AG04449 (cell line): ENCODE data around the gene C16orf74.

Experiments used
- CTCF ChIA-PET: fragments of 350-600 bp; formaldehyde crosslinking; extraction: SDS; loops from one replicate; lab custom pipeline; 2021; ENCODE audit warnings: antibody characterized with exemption; lab: Yijun Ruan, JAX
- POLR2A ChIA-PET: fragments of 400-600, 350-600 bp; formaldehyde crosslinking; extraction: SDS; loops from one replicate; lab custom pipeline; 2020; ENCODE audit warnings: antibody characterized with exemption, inconsistent platforms; lab: Yijun Ruan, JAX
- DNase-seq: peaks from one replicate; pipeline ENCODE4 v3.0.0-alpha.2; 2010; ENCODE audit warnings: low read depth, low spot score
- H3K4me3 ChIP-seq: 2 replicates; pipeline ENCODE4 v1.5.1; 2011; ENCODE audit warnings: low read depth, mild to moderate bottlenecking, control low read depth, low read length
- TF ChIP-seq, protein P1 (sequence below): IDR thresholded peaks from one replicate; pipeline ENCODE4 v1.5.1; 2011; ENCODE audit warnings: mild to moderate bottlenecking, moderate library complexity, low read length, control low read depth, inconsistent platforms; ENCODE audit not compliant: insufficient read depth; ENCODE audit errors: missing control alignments

Gene C16orf74

DNA sequence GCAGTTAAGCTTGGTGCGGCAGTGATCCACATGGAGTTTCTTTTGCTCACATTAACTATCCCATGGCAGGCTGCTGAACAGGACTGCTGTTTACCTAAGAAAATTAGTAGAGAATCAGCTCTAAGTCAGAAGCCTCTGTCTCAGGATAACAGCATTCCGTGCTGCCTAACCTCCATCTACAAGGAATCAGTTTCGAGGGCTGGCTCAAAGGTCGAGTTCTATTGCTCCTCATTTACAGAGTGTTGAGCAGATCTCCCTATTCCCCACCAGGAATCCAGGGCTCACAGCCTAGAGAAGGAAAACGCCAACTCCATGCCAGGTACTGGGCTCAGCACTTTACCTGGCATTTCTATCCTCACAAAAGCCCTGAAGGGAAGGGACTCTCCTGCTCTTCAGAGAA is 72.1 kb downstream of the C16orf74 start:
- DNase-seq = no peak
- TF ChIP-seq, protein P1, sequence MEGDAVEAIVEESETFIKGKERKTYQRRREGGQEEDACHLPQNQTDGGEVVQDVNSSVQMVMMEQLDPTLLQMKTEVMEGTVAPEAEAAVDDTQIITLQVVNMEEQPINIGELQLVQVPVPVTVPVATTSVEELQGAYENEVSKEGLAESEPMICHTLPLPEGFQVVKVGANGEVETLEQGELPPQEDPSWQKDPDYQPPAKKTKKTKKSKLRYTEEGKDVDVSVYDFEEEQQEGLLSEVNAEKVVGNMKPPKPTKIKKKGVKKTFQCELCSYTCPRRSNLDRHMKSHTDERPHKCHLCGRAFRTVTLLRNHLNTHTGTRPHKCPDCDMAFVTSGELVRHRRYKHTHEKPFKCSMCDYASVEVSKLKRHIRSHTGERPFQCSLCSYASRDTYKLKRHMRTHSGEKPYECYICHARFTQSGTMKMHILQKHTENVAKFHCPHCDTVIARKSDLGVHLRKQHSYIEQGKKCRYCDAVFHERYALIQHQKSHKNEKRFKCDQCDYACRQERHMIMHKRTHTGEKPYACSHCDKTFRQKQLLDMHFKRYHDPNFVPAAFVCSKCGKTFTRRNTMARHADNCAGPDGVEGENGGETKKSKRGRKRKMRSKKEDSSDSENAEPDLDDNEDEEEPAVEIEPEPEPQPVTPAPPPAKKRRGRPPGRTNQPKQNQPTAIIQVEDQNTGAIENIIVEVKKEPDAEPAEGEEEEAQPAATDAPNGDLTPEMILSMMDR = no peak
- ChIA-PET CTCF (interaction anchor here (1.4 to 17.4 kb wide), 3 partner anchors 19 to 63 kb away, joined by 4 to 220 read pairs (median 145); no protein-coding TSS in a partner anchor), POLR2A (no interaction called here)
- H3K4me3 ChIP-seq = no peak overlapping the region

DNA sequence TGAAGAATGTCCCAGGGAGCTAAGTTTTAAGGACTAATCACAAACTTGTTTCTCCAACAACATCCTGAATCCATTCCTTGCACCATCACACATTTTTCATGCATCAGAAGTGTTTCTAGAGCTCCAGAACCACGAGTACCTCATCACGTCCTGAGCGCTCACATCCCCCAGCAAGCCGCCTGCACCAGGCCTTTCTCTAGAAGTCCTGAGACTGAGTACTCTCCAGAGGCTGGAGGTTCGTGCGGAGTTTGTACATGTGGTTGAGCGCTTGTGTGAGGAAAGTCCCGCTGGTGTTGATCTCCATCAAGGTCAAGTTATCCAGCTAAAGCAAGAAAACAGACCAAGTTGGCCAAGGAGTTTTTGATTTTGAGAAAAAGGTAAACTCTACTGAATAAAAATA is 72.9 kb downstream of the C16orf74 start:
- no peak overlapping the region for H3K4me3 ChIP-seq
- CTCF ChIA-PET = interaction anchor here (1.4 to 17.4 kb wide), 3 partner anchors 18 to 62 kb away, joined by 4 to 220 read pairs (median 145); no protein-coding TSS in a partner anchor
- POLR2A ChIA-PET = no interaction called here
- DNase-seq = no peak
- TF ChIP-seq, protein P1 = no peak

DNA sequence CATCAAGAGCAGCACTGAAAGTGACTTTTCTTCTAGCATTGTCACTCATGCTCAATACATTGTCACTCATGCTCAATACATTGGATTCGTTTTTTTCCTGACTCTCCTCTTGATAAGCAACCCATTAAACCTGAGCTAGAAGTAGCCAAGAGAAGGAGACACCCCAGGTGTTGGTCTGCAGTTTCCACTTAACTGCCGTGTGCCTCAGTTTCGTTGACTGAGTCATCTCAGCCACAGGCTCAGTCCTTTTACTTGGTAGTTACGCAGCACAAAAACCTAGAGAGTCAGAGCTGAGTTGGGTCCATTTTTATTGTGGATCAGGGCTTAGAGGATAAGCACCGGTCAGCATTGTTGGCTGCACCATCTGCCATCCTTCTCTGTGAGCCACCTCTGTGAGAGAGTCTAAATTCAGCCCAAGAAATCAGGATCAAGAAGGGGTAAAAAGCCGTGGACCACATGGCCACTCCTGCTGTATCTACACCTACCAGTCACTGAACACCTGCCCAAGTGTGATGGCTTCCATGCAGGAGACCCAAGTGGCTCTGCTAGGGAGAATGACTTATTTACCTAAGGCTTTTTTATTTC is 73.4 kb downstream of the C16orf74 start:
- no peak for DNase-seq
- CTCF ChIA-PET = interaction anchor here (1.4 to 17.4 kb wide), 3 partner anchors 17 to 62 kb away, joined by 4 to 220 read pairs (median 145); no protein-coding TSS in a partner anchor
- POLR2A ChIA-PET = no interaction called here
- TF ChIP-seq, protein P1 = no peak
- H3K4me3 ChIP-seq = no peak overlapping the region

DNA sequence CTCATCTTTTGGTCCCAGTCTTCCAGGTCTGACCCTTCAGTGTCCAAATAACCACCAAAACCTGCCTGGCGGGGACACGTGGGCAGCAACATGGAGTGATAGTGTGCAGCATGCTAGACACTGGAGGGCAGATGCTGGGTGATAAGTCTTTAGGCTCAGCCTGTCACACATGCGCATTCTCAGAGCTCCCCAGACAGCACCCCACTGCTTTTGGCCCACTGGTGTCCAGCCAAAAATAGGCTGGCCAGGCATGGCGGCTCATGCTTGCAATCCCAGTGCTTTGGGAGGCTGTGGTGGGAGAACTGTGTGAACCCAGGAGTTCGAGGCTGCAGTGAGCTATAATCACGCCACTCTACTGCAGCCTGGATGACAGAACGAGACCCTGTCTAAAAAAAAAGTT is 74.4 kb downstream of the C16orf74 start:
- no peak overlapping the region for H3K4me3 ChIP-seq
- TF ChIP-seq, protein P1 = no peak
- CTCF ChIA-PET = interaction anchor here (0.9 to 17.4 kb wide), 10 partner anchors 8 to 562 kb away, joined by 3 to 220 read pairs (median 4); partner anchors contain the start of gene GINS2
- POLR2A ChIA-PET = no interaction called here
- DNase-seq = no peak

DNA sequence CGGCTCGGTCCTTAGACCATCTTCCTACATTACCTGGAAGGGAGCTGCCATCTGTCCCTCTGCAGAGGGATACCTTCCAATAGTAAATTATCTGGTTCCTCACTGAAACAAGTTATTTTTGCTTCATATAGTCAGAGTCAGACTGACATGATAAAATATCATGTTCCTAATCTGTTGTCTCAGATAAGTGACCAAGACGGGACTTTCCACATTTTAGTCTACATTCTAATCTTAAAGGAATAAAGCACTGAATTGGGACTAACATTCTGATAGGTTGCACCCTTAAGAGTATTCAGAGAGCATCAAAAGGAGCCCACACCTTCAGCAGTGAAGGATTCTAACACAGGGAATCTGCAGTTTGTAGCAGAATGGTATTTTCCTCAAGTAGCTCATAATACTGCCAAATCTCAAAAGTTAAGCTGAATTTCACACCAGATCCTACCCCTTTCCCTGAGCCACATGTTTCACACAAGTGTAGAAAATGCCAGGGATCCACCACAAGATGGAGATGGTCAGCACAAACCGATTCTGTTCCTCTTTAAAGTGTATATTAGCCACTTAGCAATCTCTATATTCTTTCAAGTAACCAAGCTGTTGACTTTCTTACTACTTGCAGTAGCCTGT is 75.5 kb downstream of the C16orf74 start:
- CTCF ChIA-PET = interaction anchor here (0.8 to 17.4 kb wide), 20 partner anchors 9 to 560 kb away, joined by 3 to 220 read pairs (median 4); partner anchors contain the start of gene GINS2
- POLR2A ChIA-PET = no interaction called here
- DNase-seq = no peak

DNA sequence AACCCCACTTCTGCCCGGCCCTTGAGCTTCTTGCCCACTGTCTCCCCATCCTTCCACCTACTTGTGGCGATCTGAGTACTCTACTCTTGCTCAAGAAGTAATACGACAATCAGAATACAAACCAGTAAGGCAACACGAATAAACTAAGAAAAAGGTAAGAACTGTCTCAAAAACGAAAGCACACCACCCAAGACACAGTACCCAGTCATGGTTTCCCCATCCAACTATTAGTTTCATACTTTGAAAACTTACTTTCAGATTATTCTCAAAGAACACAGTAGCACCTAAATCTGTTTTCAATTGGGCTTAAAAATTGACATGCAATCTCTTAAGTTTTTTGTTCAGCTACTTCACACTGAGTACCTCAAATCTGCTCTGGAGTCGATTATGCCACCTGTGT is 76.1 kb downstream of the C16orf74 start:
- no peak overlapping the region for H3K4me3 ChIP-seq
- ChIA-PET POLR2A (no interaction called here), CTCF (interaction anchor here (0.8 to 17.4 kb wide), 13 partner anchors 9 to 423 kb away, joined by 3 to 220 read pairs (median 4); no protein-coding TSS in a partner anchor)
- TF ChIP-seq, protein P1 = no peak
- DNase-seq = no peak

More for the DNA sequence above, 75.5 kb downstream of the C16orf74 start:
- no peak overlapping the region for H3K4me3 ChIP-seq
- TF ChIP-seq, protein P1 = peak; percentile 58
